ENCODE results near the gene KXD1. TPM values are rescaled to one million over a fixed set of nuclear protein-coding genes. Genes with fewer than 3 reads are reported as not detected.

Gene KXD1
- total and polyA plus RNA-seq, 2 donors (not counting 1 experiment from before 2014, with no cell fraction given), result 90.0 to 166 TPM

GRCh38 chr19:18590273-18591272, 32.9 kb downstream of the KXD1 start:
- H3K27ac ChIP-seq (ENCODE audit: low read length in 2 of 2), result no peak overlapping the region
- peak overlapping the region; percentile 77 for H3K4me3 Mint-ChIP-seq
- no peak for ATAC-seq (ENCODE audit: low read depth)
- intact Hi-C loops (cut with micrococcal nuclease), result no loop called here
- H3K27me3 ChIP-seq (replicated peaks in 1 of 4; ENCODE audit: control extremely low read depth in 1 of 4, control insufficient read depth in 3 of 4, insufficient read depth in 4 of 4, low read length in 3 of 4), result peaks cover 0 to 2% (median under 1%) of the 10 kb centered on the region in 4 experiments
- H4K20me1 ChIP-seq (ENCODE audit: control insufficient read depth, insufficient read depth, low read length, poor library complexity, severe bottlenecking), result peaks cover 10% of the 10 kb centered on the region
- H3K27me3 Mint-ChIP-seq, result no peaks in the 10 kb centered on the region
- H3K27ac Mint-ChIP-seq, result peak overlapping the region; percentile 56
- H2AFZ ChIP-seq (ENCODE audit: insufficient read depth, low read depth, low read length, poor library complexity, severe bottlenecking), result no peak overlapping the region
- peak overlapping the region in 1 of 5 experiments; percentile 77 for H3K4me3 ChIP-seq (ENCODE audit: control extremely low read depth in 1 of 5, extremely low read depth in 1 of 5, insufficient read depth in 1 of 5, low read depth in 2 of 5, low read length in 4 of 5)
- peaks cover 35% of the 10 kb centered on the region for H3K4me1 Mint-ChIP-seq
- no peaks in the 10 kb centered on the region for H3K9me3 ChIP-seq (ENCODE audit: control extremely low read depth in 1 of 3, control insufficient read depth in 2 of 3, insufficient read depth in 1 of 3, low read length in 2 of 3)
- POLR2A ChIA-PET, result interaction anchor here (0.7 to 1.6 kb wide), 4 partner anchors 14 to 255 kb away, joined by 3 to 19 read pairs (median 7); partner anchors contain the start of gene ELL
- H3K4me2 ChIP-seq (replicated peaks; ENCODE audit: low read depth, low read length, poor library complexity, severe bottlenecking), result peak overlapping the region; percentile 96
- H3K9ac ChIP-seq (ENCODE audit: low read length), result no peak overlapping the region
- CTCF ChIA-PET, result interaction anchor here (1.1 to 6.3 kb wide), 6 partner anchors 18 to 257 kb away, joined by 4 to 47 read pairs (median 28); partner anchors contain the start of gene UBA52
- TF ChIP-seq CTCF (IDR thresholded peaks at IDR 0.05), result no peak
- TF ChIP-seq EZH2 (IDR thresholded peaks at IDR 0.05; ENCODE audit: borderline replicate concordance, insufficient read depth, low read depth, low read length, poor library complexity, severe bottlenecking), result no peak
- H3K4me1 ChIP-seq (ENCODE audit: control insufficient read depth in 2 of 2, insufficient read depth in 2 of 2, low read length in 2 of 2), result peaks cover 29 to 56% of the 10 kb centered on the region in 2 donors
- peaks cover 0 to 6% of the 10 kb centered on the region in 2 experiments for H3K36me3 ChIP-seq (replicated peaks in 1 of 2; ENCODE audit: control extremely low read depth in 1 of 2, control insufficient read depth in 1 of 2, extremely low read depth in 1 of 2, insufficient read depth in 2 of 2, low read length in 1 of 2)
- 89% methylated on average over 38 of the region's 40 CpGs for WGBS (ENCODE audit: insufficient coverage)
- peak; percentile 54 for DNase-seq
- H3K9me3 Mint-ChIP-seq (ENCODE audit: insufficient read depth), result no peaks in the 10 kb centered on the region
- no peaks in the 10 kb centered on the region for H3K79me2 ChIP-seq (ENCODE audit: control insufficient read depth, insufficient read depth, low read length)

Data from B cell (primary cell).